Measurements from ENCODE around the gene MED12L. TPM values are rescaled to one million over a fixed set of nuclear protein-coding genes. Genes with fewer than 3 reads are reported as not detected.

The MED12L gene
- total RNA-seq, 1 experiment from 2014 or later = 14.9 TPM

GRCh38 chr3:151093148-151093547, 7.7 kb downstream of the MED12L start:
- Histone ChIP-seq H2BK15ac (ENCODE audit: low read depth, low read length) (no peak overlapping the region), H2BK5ac (ENCODE audit: insufficient read length, low read length) (no peak overlapping the region), H2AFZ (ENCODE audit: low read length) (no peak overlapping the region), H3K9me3 (ENCODE audit: control insufficient read depth, low read depth, low read length) (no peaks in the 10 kb centered on the region), H3K79me1 (ENCODE audit: insufficient read depth, low read depth, low read length, poor library complexity, severe bottlenecking) (peaks cover 13% of the 10 kb centered on the region), H3K4me1 (ENCODE audit: insufficient read depth, low read length) (peaks cover 12% of the 10 kb centered on the region; the same call in 1 of the 2 replicates), H2AK5ac (ENCODE audit: insufficient read length, low read length) (no peak overlapping the region), H3K23me2 (ENCODE audit: insufficient read length, low read depth, low read length, poor library complexity, severe bottlenecking) (no peaks in the 10 kb centered on the region), H4K8ac (replicated peaks; ENCODE audit: insufficient read length, low read depth, low read length) (no peak overlapping the region), H2BK20ac (ENCODE audit: low read depth, low read length, poor library complexity, severe bottlenecking) (no peak overlapping the region), H2BK12ac (ENCODE audit: insufficient read length, low read depth, low read length) (no peak overlapping the region), H3K4me2 (ENCODE audit: insufficient read depth, insufficient read length, low read length) (no peak overlapping the region), H4K5ac (ENCODE audit: insufficient read length, low read depth, low read length) (no peak overlapping the region), H2BK120ac (ENCODE audit: low read depth, low read length, poor library complexity, severe bottlenecking) (no peak overlapping the region), H3K9ac (ENCODE audit: extremely low read depth, insufficient read length, low read length) (no peak overlapping the region), H3K4ac (ENCODE audit: low read depth, low read length) (no peak overlapping the region), H3K14ac (ENCODE audit: insufficient read depth, low read length) (no peak overlapping the region), H3K18ac (ENCODE audit: insufficient read length, low read depth, low read length) (no peak overlapping the region), H3K27me3 (ENCODE audit: insufficient read depth, low read length) (no peaks in the 10 kb centered on the region), H3K79me2 (ENCODE audit: insufficient read depth, low read length) (peaks cover 34% of the 10 kb centered on the region; the same call in 1 of the 2 replicates), H3K27ac (ENCODE audit: insufficient read length, low read depth, low read length) (no peak overlapping the region), H3K23ac (ENCODE audit: insufficient read length, low read depth, low read length) (no peak overlapping the region), H3T11ph (ENCODE audit: low read length) (no peak overlapping the region), H4K91ac (ENCODE audit: insufficient read length, low read depth, low read length) (no peak overlapping the region), H3K56ac (ENCODE audit: insufficient read length, low read depth, low read length) (no peak overlapping the region), H4K20me1 (ENCODE audit: control insufficient read depth, insufficient read depth, insufficient read length) (no peaks in the 10 kb centered on the region)
- DNase-seq = no peak
- peaks cover 5 to 7% (median 6%) of the 10 kb centered on the region in 3 experiments; a peak in 5 of 7 replicates for H3K36me3 Mint-ChIP-seq (ENCODE audit: insufficient read depth in 1 of 3, low read depth in 3 of 3)
- H3K27me3 Mint-ChIP-seq (ENCODE audit: low read depth) = no peaks in the 10 kb centered on the region
- peaks cover 44 to 52% of the 10 kb centered on the region in 2 experiments for H3K4me1 Mint-ChIP-seq
- H3K9me3 Mint-ChIP-seq = peaks cover 0 to 2% of the 10 kb centered on the region in 2 experiments; a peak in 1 of 5 replicates
- no peak overlapping the region for H3K4me3 Mint-ChIP-seq
- no CpG with 5 or more reads among the region's 2 CpGs for WGBS (ENCODE audit: extremely low coverage, insufficient read length, low lambda C conversion rate)
- H3K27ac Mint-ChIP-seq = no peak overlapping the region
- TF ChIP-seq CTCF (conservative IDR thresholded peaks at IDR 0.05) = no peak

All from H9 (cell line).